Peyer's patch (tissue), 4 donors: ENCODE measurements around the gene OR6M1.

Experiments used
- POLR2A ChIP-seq, 2 donors: fragments of 450-650 bp; IDR thresholded peaks; one replicate each; pipeline ENCODE4 v1.5.1; 2017; ENCODE audit warnings: antibody characterized with exemption in 2 of 2, mild to moderate bottlenecking in 2 of 2, moderate library complexity in 2 of 2
- TF ChIP-seq, protein P1 (sequence below), 6 experiments: fragments of 450-650 bp in 4 of 6; fragments of 200-600 bp in 2 of 6; sonication (generic) in 1 of 6; IDR thresholded peaks; one replicate each; pipeline ENCODE4 v1.5.1; 2017 to 2019; ENCODE audit warnings: antibody characterized with exemption in 6 of 6, mild to moderate bottlenecking in 3 of 6, moderate library complexity in 1 of 6

DNA sequence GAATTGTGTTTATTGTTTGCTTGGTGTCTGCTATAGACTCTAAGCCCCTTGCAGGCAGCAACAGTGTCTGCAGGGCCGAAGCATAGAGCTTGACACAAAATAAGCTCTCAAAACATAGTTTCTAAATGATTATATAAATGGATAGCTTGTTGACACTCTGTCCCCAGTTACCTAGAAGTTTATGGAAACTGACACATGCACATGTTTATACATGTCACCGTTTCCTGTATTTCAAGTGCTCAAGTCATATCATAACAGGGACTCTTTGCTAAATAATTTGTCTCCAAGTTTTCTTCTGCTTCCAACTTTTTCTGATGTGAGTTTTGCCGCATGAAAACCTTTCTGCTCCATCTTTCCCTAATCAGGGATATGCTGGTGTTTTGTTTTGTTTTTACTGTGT lies 48.2 kb downstream of the OR6M1 start:
- TF ChIP-seq, protein P1, sequence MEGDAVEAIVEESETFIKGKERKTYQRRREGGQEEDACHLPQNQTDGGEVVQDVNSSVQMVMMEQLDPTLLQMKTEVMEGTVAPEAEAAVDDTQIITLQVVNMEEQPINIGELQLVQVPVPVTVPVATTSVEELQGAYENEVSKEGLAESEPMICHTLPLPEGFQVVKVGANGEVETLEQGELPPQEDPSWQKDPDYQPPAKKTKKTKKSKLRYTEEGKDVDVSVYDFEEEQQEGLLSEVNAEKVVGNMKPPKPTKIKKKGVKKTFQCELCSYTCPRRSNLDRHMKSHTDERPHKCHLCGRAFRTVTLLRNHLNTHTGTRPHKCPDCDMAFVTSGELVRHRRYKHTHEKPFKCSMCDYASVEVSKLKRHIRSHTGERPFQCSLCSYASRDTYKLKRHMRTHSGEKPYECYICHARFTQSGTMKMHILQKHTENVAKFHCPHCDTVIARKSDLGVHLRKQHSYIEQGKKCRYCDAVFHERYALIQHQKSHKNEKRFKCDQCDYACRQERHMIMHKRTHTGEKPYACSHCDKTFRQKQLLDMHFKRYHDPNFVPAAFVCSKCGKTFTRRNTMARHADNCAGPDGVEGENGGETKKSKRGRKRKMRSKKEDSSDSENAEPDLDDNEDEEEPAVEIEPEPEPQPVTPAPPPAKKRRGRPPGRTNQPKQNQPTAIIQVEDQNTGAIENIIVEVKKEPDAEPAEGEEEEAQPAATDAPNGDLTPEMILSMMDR (IDR thresholded peaks at IDR 0.05), result no peak
- no peak for TF ChIP-seq POLR2A (IDR thresholded peaks at IDR 0.05)
